Measurements from ENCODE around the gene TSC2.
"Not testable (repeated sequence)": the region's sequence is repeated elsewhere in the genome, so short reads cannot be mapped to it uniquely, and the experiment has no call there.

Gene TSC2

GRCh38 chr16:2106211-2106610 lies 58.4 kb downstream of the TSC2 start:
- not testable (repeated sequence) for DNase-seq (ENCODE audit: low spot score)

- not testable (repeated sequence) for DNase-seq (ENCODE audit: low spot score)
Measured at GRCh38 chr16:2107121-2107790, 59.5 kb downstream of the TSC2 start.

- DNase-seq (ENCODE audit: low spot score): not testable (repeated sequence)
Measured at GRCh38 chr16:2107791-2108125, 60.0 kb downstream of the TSC2 start.

GRCh38 chr16:2108446-2109270 lies 60.9 kb downstream of the TSC2 start:
- not testable (repeated sequence) for DNase-seq (ENCODE audit: low spot score)

GRCh38 chr16:2109271-2109580 lies 61.4 kb downstream of the TSC2 start:
- DNase-seq (ENCODE audit: low spot score): not testable (repeated sequence)

GRCh38 chr16:2109872-2110271 lies 62.1 kb downstream of the TSC2 start:
- DNase-seq (ENCODE audit: low spot score): not testable (repeated sequence)

- not testable (repeated sequence) for DNase-seq (ENCODE audit: low spot score)
Measured at GRCh38 chr16:2110332-2111008, 62.7 kb downstream of the TSC2 start.

- not testable (repeated sequence) for DNase-seq (ENCODE audit: low spot score)
Measured at GRCh38 chr16:2111009-2111353, 63.2 kb downstream of the TSC2 start.

GRCh38 chr16:2111412-2112335 lies 63.9 kb downstream of the TSC2 start:
- DNase-seq (ENCODE audit: low spot score): not testable (repeated sequence)

- DNase-seq (ENCODE audit: low spot score): not testable (repeated sequence)
Measured at GRCh38 chr16:2112539-2113106, 64.8 kb downstream of the TSC2 start.

GRCh38 chr16:2114225-2114624 lies 66.4 kb downstream of the TSC2 start:
- DNase-seq (ENCODE audit: low spot score): not testable (repeated sequence)

GRCh38 chr16:2114885-2115590 lies 67.3 kb downstream of the TSC2 start:
- not testable (repeated sequence) for DNase-seq (ENCODE audit: low spot score)

- DNase-seq (ENCODE audit: low spot score): no peak
Measured at GRCh38 chr16:2115591-2115973, 67.8 kb downstream of the TSC2 start.

- not testable (repeated sequence) for DNase-seq (ENCODE audit: low spot score)
Measured at GRCh38 chr16:2116428-2116827, 68.6 kb downstream of the TSC2 start.

GRCh38 chr16:2117341-2117740 lies 69.6 kb downstream of the TSC2 start:
- DNase-seq (ENCODE audit: low spot score): not testable (repeated sequence)

GRCh38 chr16:2117960-2118722 lies 70.4 kb downstream of the TSC2 start:
- DNase-seq (ENCODE audit: low spot score): not testable (repeated sequence)

GRCh38 chr16:2121325-2121724 lies 73.5 kb downstream of the TSC2 start:
- DNase-seq (ENCODE audit: low spot score): peak; percentile 14

- no peak for DNase-seq (ENCODE audit: low spot score)
Measured at GRCh38 chr16:2121853-2122252, 74.1 kb downstream of the TSC2 start.

GRCh38 chr16:2122429-2122828 lies 74.6 kb downstream of the TSC2 start:
- DNase-seq (ENCODE audit: low spot score): no peak

Measured in kidney capillary endothelial cell (primary cell).